A549 (cell line): Measurements from ENCODE around the gene C2CD3. TPM values are rescaled to one million over a fixed set of nuclear protein-coding genes. Genes with fewer than 3 reads are reported as not detected.

Experiments
- ATAC-seq, 2 experiments: fragments of 200-7000 bp in 1 of 2; fragments of >200 bp in 1 of 2; cut with Nextera tagmentation in 1 of 2; cut with Tn5 transposase in 1 of 2; 3 replicates each; pipeline versions ENCODE4 v1.8.0 to v1.9.1; 2018 to 2020; ENCODE audit warnings: mild to moderate bottlenecking in 1 of 2, moderate library complexity in 1 of 2
- CTCF ChIA-PET: fragments of 300-600 bp; sonication (Branson Sonifier 250); formaldehyde crosslinking; extraction: SDS; loops from one replicate; lab custom pipeline; 2021; ENCODE audit warnings: antibody characterized with exemption, inconsistent platforms; lab: Yijun Ruan, JAX
- POLR2A ChIA-PET: fragments of 350-600 bp; formaldehyde crosslinking; extraction: SDS; loops from one replicate; lab custom pipeline; 2021; ENCODE audit warnings: antibody characterized with exemption, inconsistent platforms; lab: Yijun Ruan, JAX
- DNase-seq, 2 experiments: peaks; one replicate each; pipeline versions ENCODE4 v3.0.0 to v3.0.0-alpha.2; 2011 to 2016; ENCODE audit warnings: low read depth in 1 of 2, low spot score in 1 of 2
- FAIRE-seq: peaks from 2 replicates; lab custom pipeline; 2011; peaks lifted over from hg19 to GRCh38; lab: Jason Lieb, UNC
- H3K27ac ChIP-seq, 2 experiments: fragments of >200 bp; sonication (Bioruptor Twin); formaldehyde crosslinking; 3 replicates each; pipeline ENCODE4 v1.5.1; 2016 to 2017
- H3K4me1 ChIP-seq: fragments of >200 bp; sonication (Bioruptor Twin); formaldehyde crosslinking; 3 replicates; pipeline ENCODE4 v1.6.1; 2016
- H3K4me2 ChIP-seq: fragments of >200 bp; sonication (Bioruptor Twin); formaldehyde crosslinking; 3 replicates; pipeline ENCODE4 v1.6.1; 2016
- H3K4me3 ChIP-seq: fragments of >200 bp; sonication (Bioruptor Twin); formaldehyde crosslinking; 3 replicates; pipeline ENCODE4 v1.5.1; 2016
- H3K9me3 ChIP-seq: fragments of >200 bp; sonication (Bioruptor Twin); formaldehyde crosslinking; 3 replicates; pipeline ENCODE4 v1.6.1; 2016
- CBX2 ChIP-seq: fragments of 200-600 bp; sonication (generic); IDR thresholded peaks from 2 replicates; pipeline ENCODE4 v1.6.1; 2016; ENCODE audit warnings: low read depth, mild to moderate bottlenecking, borderline replicate concordance
- CBX8 ChIP-seq: fragments of 200-600 bp; sonication (generic); IDR thresholded peaks from 2 replicates; pipeline ENCODE4 v1.6.1; 2016
- CEBPB ChIP-seq, 2 experiments: fragments of >200 bp in 1 of 2; sonication (Bioruptor Twin) in 1 of 2; formaldehyde crosslinking in 1 of 2; IDR thresholded peaks; 2 replicates each; pipeline ENCODE4 v1.6.1; 2012 to 2016
- CHD4 ChIP-seq: fragments of 200-600 bp; sonication (generic); IDR thresholded peaks from 2 replicates; pipeline ENCODE4 v1.6.1; 2016; ENCODE audit warnings: antibody characterized with exemption, mild to moderate bottlenecking, borderline replicate concordance
- CTCF ChIP-seq: fragments of >200 bp; sonication (Bioruptor Twin); formaldehyde crosslinking; IDR thresholded peaks from 3 replicates; pipeline ENCODE4 v1.5.1; 2016
- ESRRA ChIP-seq: fragments of 150-350 bp; IDR thresholded peaks from 2 replicates; pipeline ENCODE4 v1.6.1; 2014; ENCODE audit warnings: mild to moderate bottlenecking, low read length, borderline replicate concordance
- FOSB ChIP-seq: fragments of 250-450 bp; sonication (Bioruptor Pico); IDR thresholded peaks from 2 replicates; pipeline ENCODE4 v1.5.0; 2020; ENCODE audit warnings: mild to moderate bottlenecking, moderate library complexity
- HOXA7 ChIP-seq: fragments of 250-450 bp; sonication (Bioruptor Pico); IDR thresholded peaks from 2 replicates; pipeline ENCODE4 v1.5.0; 2020; ENCODE audit warnings: mild to moderate bottlenecking, moderate library complexity
- HOXB5 ChIP-seq: fragments of 250-450 bp; sonication (Bioruptor Pico); IDR thresholded peaks from 2 replicates; pipeline ENCODE4 v1.5.0; 2020; ENCODE audit warnings: mild to moderate bottlenecking, moderate library complexity
- KDM5A ChIP-seq: fragments of 200-600 bp; sonication (generic); IDR thresholded peaks from 2 replicates; pipeline ENCODE4 v1.6.1; 2016; ENCODE audit warnings: antibody characterized with exemption, mild to moderate bottlenecking
- MYC ChIP-seq: IDR thresholded peaks from 2 replicates; pipeline ENCODE4 v1.6.1; 2012; ENCODE audit warnings: mild to moderate bottlenecking, inconsistent platforms, low read length, improper control_type of control experiment, borderline replicate concordance
- NFE2L2 ChIP-seq: fragments of 150-350 bp; conservative IDR thresholded peaks from 2 replicates; pipeline ENCODE4 v1.6.1; 2014; ENCODE audit warnings: low read length
- NR3C1 ChIP-seq: fragments of >200 bp; sonication (Bioruptor Twin); formaldehyde crosslinking; IDR thresholded peaks from 3 replicates; pipeline ENCODE4 v1.6.1; 2017
- PBX3 ChIP-seq: IDR thresholded peaks from 2 replicates; pipeline ENCODE4 v1.6.1; 2012
- POLR2AphosphoS2 ChIP-seq: conservative IDR thresholded peaks from 2 replicates; pipeline ENCODE4 v1.6.1; 2012; ENCODE audit warnings: low read length, improper control_type of control experiment, inconsistent platforms
- RAD21 ChIP-seq, 2 experiments: fragments of >200 bp in 1 of 2; sonication (Bioruptor Twin) in 1 of 2; formaldehyde crosslinking in 1 of 2; IDR thresholded peaks in 1 of 2; conservative IDR thresholded peaks in 1 of 2; 2 replicates in 1 of 2; 3 replicates in 1 of 2; pipeline ENCODE4 v1.6.1; 2012 to 2018; ENCODE audit warnings: inconsistent platforms in 1 of 2
- SREBF2 ChIP-seq: fragments of 450-650 bp; IDR thresholded peaks from 2 replicates; pipeline ENCODE4 v1.6.1; 2014; ENCODE audit warnings: mild to moderate bottlenecking, moderate library complexity
- USF2 ChIP-seq: fragments of 450-650 bp; IDR thresholded peaks from 2 replicates; pipeline ENCODE4 v1.6.1; 2014; ENCODE audit warnings: antibody characterized with exemption
- ZSCAN20 ChIP-seq: fragments of 250-450 bp; sonication (Bioruptor Pico); IDR thresholded peaks from 2 replicates; pipeline ENCODE4 v1.8.0; 2022; ENCODE audit warnings: mild to moderate bottlenecking, moderate library complexity
- WGBS: methylation state at CpG from one replicate; pipeline ENCODE4 v1.1.6; 2017; ENCODE audit errors: missing lambda C conversion rate; 5-methylcytosine and 5-hydroxymethylcytosine counted together
- polyA plus RNA-seq, 4 experiments: library from polyadenylated mRNA; depleted of rRNA in 3 of 4; stranded (reverse); fragments of >200 nt; fragmentation: RNase III in 1 of 4; extraction: RNeasy Plus Mini Kit Qiagen cat#74134 plus additional on column Dnase treatment in 1 of 4; gene quantifications; 2 replicates in 3 of 4; 3 replicates in 1 of 4; pipeline ENCODE4 v1.2.3, GENCODE V29; 2011 to 2017

C2CD3 gene
- polyA plus RNA-seq, 2 of the 4 experiments (the other 2 are of a cell fraction) = 15.2 to 19.8 TPM

GRCh38 chr11:74175920-74176319, 5.1 kb upstream of the C2CD3 start:
- no peaks in the 10 kb centered on the region for H3K9me3 ChIP-seq
- no peak for FAIRE-seq
- no peak for TF ChIP-seq PBX3
- no peak for TF ChIP-seq ESRRA
- TF ChIP-seq KDM5A = no peak
- TF ChIP-seq SREBF2 = no peak
- no peak for TF ChIP-seq USF2
- TF ChIP-seq MYC = no peak
- TF ChIP-seq, all 56 proteins: peak for 0
- Histone ChIP-seq H3K27ac (no peak overlapping the region), H3K4me3 (no peak overlapping the region), H3K4me1 (peaks cover 38% of the 10 kb centered on the region), H3K4me2 (no peak overlapping the region)
- ChIA-PET POLR2A (no interaction called here), CTCF (interaction anchor here (0.7 kb wide), 2 partner anchors 51 to 122 kb away, joined by 3 read pairs; no protein-coding TSS in a partner anchor)
- 68% methylated on average over 1 of the region's 1 CpG for WGBS
- DNase-seq (no peak), ATAC-seq (no peak)

- under 1% methylated on average over 5 of the region's 5 CpGs for WGBS
- FAIRE-seq = no peak
- Histone ChIP-seq H3K9me3 (no peaks in the 10 kb centered on the region), H3K4me3 (peak overlapping the region; percentile 86), H3K27ac (peak overlapping the region; percentile 89 to 90), H3K4me2 (peak overlapping the region; percentile 97), H3K4me1 (peaks cover 46% of the 10 kb centered on the region)
- no peak for DNase-seq
- ATAC-seq = no peak
- ChIA-PET POLR2A (no interaction called here), CTCF (interaction anchor here (1.1 to 2.1 kb wide), 4 partner anchors 11 to 208 kb away, joined by 3 to 10 read pairs (median 4); no protein-coding TSS in a partner anchor)
- TF ChIP-seq CBX8 (no peak), FOSB (CRISPR knock-in tag) (no peak), CEBPB (IDR thresholded peaks at IDR 0.05) (no peak), HOXB5 (CRISPR knock-in tag) (no peak), CHD4 (no peak), CBX2 (no peak), HOXA7 (CRISPR knock-in tag) (no peak), MYC (no peak), ZSCAN20 (no peak)
These were observed 1.2 kb upstream of the C2CD3 start for GRCh38 chr11:74171997-74172396.

- FAIRE-seq (no peak), DNase-seq (no peak), ATAC-seq (peak in 1 of 2 experiments; percentile 1; a peak in 1 of 6 replicates)
- ChIA-PET CTCF (interaction anchor here (0.6 to 2.1 kb wide), 13 partner anchors 10 to 208 kb away, joined by 3 to 11 read pairs (median 5); partner anchors contain the start of gene UCP2), POLR2A (interaction anchor here (0.9 to 1.6 kb wide), 6 partner anchors 10 to 208 kb away, joined by 3 to 6 read pairs (median 4); partner anchors contain the start of gene UCP2)
- Histone ChIP-seq H3K4me2 (peak overlapping the region; percentile 97), H3K9me3 (no peaks in the 10 kb centered on the region), H3K27ac (peak overlapping the region; percentile 89 to 90), H3K4me3 (peak overlapping the region; percentile 86), H3K4me1 (peaks cover 46% of the 10 kb centered on the region)
- 2% methylated on average over 5 of the region's 5 CpGs for WGBS
- TF ChIP-seq NFE2L2 = no peak
- no peak for TF ChIP-seq CTCF
- TF ChIP-seq NR3C1 = no peak
- TF ChIP-seq FOSB (CRISPR knock-in tag) = no peak
- TF ChIP-seq RAD21 (conservative IDR thresholded peaks at IDR 0.05 in 1 of 2, IDR thresholded peaks at IDR 0.05 in 1 of 2) = no peak
- no peak for TF ChIP-seq POLR2AphosphoS2
- TF ChIP-seq, all 56 proteins: peak for 0
These were observed 797 bp upstream of the C2CD3 start for GRCh38 chr11:74171630-74171968.
